Muscle layer of colon (tissue), 2 donors: ENCODE measurements around the gene SLX4IP.
"Not testable (repeated sequence)": the region's sequence is repeated elsewhere in the genome, so short reads cannot be mapped to it uniquely, and the experiment has no call there.

Source experiments
- H3K27ac ChIP-seq: one replicate; pipeline ENCODE4 v1.7.0; 2013; ENCODE audit warnings: low read depth, mild to moderate bottlenecking, low read length, moderate library complexity
- H3K27me3 ChIP-seq, 2 donors: one replicate each; pipeline ENCODE4 v1.7.0; 2013; ENCODE audit warnings: low read length in 2 of 2, mild to moderate bottlenecking in 2 of 2; ENCODE audit not compliant: insufficient read depth in 2 of 2, control insufficient read depth in 1 of 2
- H3K36me3 ChIP-seq: one replicate; pipeline ENCODE4 v1.7.0; 2013; ENCODE audit warnings: mild to moderate bottlenecking, low read length; ENCODE audit not compliant: insufficient read depth
- H3K4me1 ChIP-seq: one replicate; pipeline ENCODE4 v1.7.0; 2013; ENCODE audit warnings: mild to moderate bottlenecking, low read length; ENCODE audit not compliant: insufficient read depth
- H3K4me3 ChIP-seq, 2 donors: one replicate each; pipeline ENCODE4 v1.7.0; 2013; ENCODE audit warnings: low read length in 2 of 2, low read depth in 1 of 2, mild to moderate bottlenecking in 1 of 2, moderate library complexity in 1 of 2
- H3K9ac ChIP-seq: one replicate; pipeline ENCODE4 v1.7.0; 2013; ENCODE audit warnings: low read length
- H3K9me3 ChIP-seq: one replicate; pipeline ENCODE4 v1.7.0; 2013; ENCODE audit warnings: mild to moderate bottlenecking, low read length
- donor health status: abdominal sarcoma.
- donor health status: Adenocarcinoma of cecum.

Gene SLX4IP

DNA sequence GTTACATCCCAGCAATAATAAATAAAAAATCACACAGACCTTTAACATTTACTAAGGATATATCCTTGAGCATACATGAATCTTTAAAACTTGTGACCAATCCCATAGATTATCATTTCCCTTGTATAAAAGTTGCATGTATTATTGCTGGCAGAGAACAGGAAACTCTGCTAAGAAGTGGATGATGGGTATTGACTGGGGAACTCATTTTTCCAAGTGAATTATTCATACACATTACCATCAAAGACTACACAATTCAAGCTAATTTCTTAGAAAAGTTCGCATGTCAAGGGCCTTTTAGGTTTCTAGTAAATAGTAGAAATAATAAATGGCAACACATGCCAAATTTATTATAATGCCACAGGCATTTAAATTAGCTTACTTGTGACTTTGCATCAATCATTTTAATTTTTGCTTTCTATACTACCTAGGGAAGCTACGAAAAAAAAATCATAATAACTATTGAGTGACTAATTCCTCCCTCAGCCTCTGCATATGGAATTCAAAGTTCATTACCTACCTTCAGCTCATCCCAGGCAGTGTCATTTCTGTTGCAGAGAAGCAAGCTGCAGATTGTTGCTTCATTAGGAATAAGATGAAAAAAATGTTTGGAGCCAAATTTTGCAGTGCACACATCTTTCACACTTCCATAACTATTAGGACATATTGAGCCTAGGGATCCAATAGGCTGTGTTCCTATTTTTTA, 26.8 kb upstream of the SLX4IP start:
- no peaks in the 10 kb centered on the region for H3K27me3 ChIP-seq
- peaks cover 20% of the 10 kb centered on the region for H3K36me3 ChIP-seq
- H3K9me3 ChIP-seq: no peaks in the 10 kb centered on the region
- H3K9ac ChIP-seq: no peak overlapping the region
- no peaks in the 10 kb centered on the region for H3K4me1 ChIP-seq
- H3K27ac ChIP-seq: no peak overlapping the region
- H3K4me3 ChIP-seq: no peak overlapping the region

DNA sequence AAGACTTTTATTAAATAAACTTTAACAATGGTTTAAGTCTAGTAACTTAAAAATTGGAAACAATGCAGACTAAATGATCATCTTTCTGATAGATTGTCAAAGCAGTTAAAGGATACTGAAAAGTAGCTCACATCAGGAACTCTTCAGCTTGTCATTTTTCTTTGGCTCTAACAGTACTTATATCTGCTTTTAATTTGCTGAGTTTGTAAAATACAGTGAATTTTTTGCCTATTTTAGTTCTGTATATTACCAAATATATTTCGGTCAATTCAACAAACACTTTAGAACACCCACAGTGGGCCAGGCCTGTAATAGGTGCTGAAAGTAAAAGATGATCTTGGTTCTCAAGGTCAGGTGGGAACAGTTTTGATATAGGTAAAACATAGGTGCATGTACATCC, 23.4 kb upstream of the SLX4IP start:
- Histone ChIP-seq H3K4me1 (peaks cover 4% of the 10 kb centered on the region), H3K9me3 (no peaks in the 10 kb centered on the region), H3K27ac (no peak overlapping the region), H3K27me3 (no peaks in the 10 kb centered on the region), H3K9ac (no peak overlapping the region), H3K36me3 (peaks cover 9% of the 10 kb centered on the region), H3K4me3 (no peak overlapping the region)

DNA sequence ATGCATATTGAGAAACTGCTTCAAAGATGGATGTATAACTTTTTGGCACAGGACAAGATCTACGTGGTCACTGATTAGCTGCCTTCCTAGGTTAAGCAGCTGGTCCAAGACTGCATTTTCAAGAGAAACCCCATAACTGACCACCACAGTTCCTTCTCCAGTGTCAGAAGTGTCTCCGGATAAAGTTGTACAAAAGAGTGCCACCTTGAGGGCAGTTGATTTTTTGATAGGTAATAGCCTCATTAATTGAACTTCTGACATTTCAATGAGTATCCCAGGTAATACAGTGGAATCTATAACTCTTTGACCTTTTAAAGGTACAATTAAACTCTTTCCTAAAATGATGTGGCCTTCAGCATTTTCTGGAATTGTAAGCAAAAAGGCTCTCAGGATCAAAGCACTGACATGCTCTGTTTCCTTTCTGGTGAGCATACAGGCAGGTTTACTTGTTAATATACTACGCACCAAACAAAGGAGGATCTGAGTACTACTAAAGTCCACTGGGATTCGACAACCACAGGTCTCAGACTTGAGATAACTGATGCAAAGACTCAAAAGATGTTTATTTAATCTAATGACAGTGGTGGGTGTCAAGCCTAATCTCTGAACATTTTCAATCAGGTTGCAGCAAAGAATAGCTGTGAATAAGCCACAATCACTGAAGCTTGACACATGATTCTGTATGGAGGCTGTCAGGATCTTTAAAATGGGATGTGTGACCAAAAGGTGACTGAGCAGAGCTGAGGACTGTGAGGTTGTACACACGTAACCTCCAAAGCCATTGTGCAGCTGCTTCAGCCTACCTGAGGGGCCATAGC, 22.3 kb upstream of the SLX4IP start:
- Histone ChIP-seq H3K4me1 (peaks cover 4% of the 10 kb centered on the region), H3K27me3 (no peaks in the 10 kb centered on the region), H3K9me3 (no peaks in the 10 kb centered on the region), H3K36me3 (peaks cover 4% of the 10 kb centered on the region), H3K4me3 (no peak overlapping the region), H3K9ac (no peak overlapping the region), H3K27ac (no peak overlapping the region)

DNA sequence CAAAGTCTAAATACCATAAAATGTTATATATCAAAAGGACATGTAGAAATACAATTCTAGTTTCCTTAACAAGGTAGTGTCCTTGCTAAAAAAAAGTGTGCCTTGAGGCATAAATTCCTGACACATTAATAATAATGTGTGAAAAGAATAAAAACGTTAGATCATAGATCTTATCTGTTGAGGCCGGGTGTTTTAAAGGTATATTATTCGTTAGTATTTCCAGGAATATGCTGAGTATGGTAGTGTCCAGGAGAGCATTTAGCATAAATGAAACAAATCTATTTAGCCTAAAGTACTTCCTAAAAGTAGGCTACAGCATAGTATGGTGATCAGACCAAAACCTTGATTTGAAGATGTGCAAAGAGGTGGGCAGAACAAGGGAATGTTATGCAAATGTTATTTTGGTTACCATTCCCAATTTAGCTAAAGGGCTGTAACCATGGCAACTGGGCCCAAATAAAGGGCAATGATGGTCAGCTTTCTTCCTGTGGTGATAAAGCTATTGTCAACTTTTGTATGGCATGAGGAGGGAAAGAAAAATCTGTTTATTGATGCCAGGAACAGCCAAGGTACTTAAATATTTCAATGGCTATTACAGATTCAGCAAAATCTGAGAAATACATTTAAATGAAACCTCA, 20.0 kb upstream of the SLX4IP start:
- H3K4me3 ChIP-seq: no peak overlapping the region
- H3K36me3 ChIP-seq: peaks cover 4% of the 10 kb centered on the region
- peaks cover 4% of the 10 kb centered on the region for H3K4me1 ChIP-seq
- no peaks in the 10 kb centered on the region for H3K9me3 ChIP-seq
- no peak overlapping the region for H3K27ac ChIP-seq
- H3K9ac ChIP-seq: no peak overlapping the region
- H3K27me3 ChIP-seq: no peaks in the 10 kb centered on the region

DNA sequence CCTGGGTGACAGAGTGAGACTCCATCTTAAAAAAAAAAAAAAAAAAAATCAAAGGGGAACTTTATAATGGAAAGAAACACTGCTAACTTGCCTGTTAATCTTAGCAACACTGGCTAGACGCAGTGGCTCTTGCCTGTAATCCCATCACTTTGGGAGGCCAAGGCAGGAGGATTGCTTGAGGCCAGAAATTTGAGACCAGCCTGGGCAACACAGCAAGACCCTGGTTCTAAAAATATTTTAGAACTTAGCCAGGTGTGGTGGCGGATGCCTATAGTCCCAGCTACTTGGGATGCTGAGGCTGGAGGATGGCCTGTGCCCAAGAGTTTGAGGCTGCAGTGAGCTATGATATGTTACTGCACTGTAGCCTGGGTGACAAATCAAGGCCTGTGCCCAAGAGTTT, 17.9 kb upstream of the SLX4IP start:
- not testable (repeated sequence) for H3K27ac ChIP-seq, H3K36me3 ChIP-seq, H3K9me3 ChIP-seq, H3K9ac ChIP-seq, H3K27me3 ChIP-seq, H3K4me3 ChIP-seq
- peaks cover 10% of the 10 kb centered on the region for H3K4me1 ChIP-seq

DNA sequence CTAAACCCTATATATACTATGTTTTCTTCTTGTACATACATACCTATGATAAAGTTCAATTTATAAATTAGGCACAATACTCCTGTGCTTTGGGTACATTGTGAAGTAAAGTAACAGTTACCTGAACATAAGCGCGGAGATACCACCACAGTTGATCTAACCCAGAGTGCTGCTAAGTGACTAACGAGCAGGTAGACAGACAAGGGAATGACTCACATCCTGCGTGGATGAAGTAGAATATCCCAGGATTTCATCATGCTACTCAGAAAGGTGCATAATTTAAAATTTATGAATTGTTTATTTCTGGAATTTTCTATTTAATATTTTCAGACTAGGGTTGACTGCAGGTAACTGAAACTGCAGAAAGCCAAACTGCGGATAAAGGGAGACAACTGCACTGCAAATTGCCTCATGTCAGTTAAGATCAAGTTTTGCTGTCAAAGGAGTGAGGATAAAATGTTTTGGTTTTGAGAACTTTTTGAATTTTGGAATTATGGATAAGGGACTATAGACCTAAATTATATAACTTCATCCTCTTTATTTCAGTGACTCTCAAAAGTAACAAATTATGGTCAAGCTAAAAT, 15.5 kb upstream of the SLX4IP start:
- Histone ChIP-seq H3K27me3 (no peaks in the 10 kb centered on the region), H3K4me3 (no peak overlapping the region), H3K4me1 (peaks cover 10% of the 10 kb centered on the region), H3K27ac (no peak overlapping the region), H3K9me3 (no peaks in the 10 kb centered on the region), H3K9ac (no peak overlapping the region), H3K36me3 (no peaks in the 10 kb centered on the region)

DNA sequence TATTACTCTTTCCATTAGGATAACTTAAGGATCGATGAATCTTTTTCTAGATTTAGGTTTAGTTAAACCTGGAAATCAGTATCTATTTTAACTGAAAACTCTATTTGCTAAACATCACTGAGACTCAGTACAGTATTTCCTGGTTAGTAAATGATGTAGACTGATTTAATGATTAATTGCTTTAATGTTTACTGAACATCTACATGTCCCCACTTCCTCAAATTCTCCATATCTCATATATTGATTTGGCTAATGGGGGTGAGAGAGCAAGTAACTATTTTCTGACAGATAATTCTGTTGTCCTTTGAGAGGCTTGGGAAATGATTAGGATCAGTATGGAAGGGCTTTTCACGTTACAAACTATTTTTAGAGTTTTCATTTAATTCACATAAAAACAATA, 11.4 kb upstream of the SLX4IP start:
- Histone ChIP-seq H3K9ac (no peak overlapping the region), H3K4me3 (no peak overlapping the region), H3K9me3 (no peaks in the 10 kb centered on the region), H3K27me3 (no peaks in the 10 kb centered on the region), H3K4me1 (peaks cover 6% of the 10 kb centered on the region), H3K27ac (no peak overlapping the region), H3K36me3 (no peaks in the 10 kb centered on the region)

DNA sequence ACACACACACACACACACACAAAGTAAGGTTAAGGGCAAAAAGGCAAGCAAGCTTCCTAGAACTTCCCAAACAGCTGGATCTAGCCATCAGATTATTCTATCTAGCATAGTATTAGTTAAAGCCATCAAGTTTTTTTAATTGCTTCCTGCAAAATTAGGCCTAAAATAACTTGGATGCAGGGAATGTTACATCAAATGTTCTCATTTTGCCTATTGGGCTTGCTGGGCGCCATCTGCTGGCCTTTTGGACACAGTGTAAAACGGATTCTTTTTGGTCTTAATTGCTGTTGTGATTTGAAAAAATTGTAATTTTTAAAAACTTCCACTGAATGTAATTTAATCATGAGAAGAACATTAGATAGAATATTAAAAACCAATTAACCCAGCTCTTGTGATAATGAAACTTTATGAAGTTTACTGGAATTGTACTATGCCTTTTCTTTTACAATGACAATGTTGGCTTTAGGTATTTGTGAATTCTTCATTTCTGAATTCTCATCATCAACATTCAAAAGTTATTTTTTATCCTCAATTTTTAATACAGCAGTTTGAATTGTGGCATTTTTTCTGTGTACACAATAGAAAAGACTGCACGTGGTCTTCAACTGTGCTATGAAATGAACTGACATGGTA, 7.9 kb upstream of the SLX4IP start:
- Histone ChIP-seq H3K4me3 (no peak overlapping the region), H3K36me3 (no peaks in the 10 kb centered on the region), H3K27me3 (no peaks in the 10 kb centered on the region), H3K9ac (no peak overlapping the region), H3K9me3 (no peaks in the 10 kb centered on the region), H3K27ac (no peak overlapping the region), H3K4me1 (peaks cover 6% of the 10 kb centered on the region)

DNA sequence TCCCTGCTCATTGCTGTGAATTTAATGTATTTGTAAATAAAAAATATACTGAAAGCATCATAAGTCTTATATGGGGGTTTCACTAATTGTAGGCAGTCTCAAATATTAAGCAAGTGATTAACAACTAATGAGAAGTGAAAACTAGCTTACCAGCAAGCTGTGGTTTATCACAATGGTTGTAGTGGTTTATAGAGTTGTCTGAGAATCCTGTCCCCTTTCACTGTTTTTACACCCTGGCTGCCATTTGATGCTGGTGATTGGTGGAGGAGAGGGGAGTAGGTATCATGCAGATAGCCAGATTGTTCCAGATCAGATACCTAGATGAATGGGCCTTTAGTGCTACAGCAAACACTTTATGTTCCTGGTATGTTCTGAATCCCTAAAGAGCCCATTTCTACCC, 7.1 kb upstream of the SLX4IP start:
- no peak overlapping the region for H3K4me3 ChIP-seq
- no peak overlapping the region for H3K9ac ChIP-seq

DNA sequence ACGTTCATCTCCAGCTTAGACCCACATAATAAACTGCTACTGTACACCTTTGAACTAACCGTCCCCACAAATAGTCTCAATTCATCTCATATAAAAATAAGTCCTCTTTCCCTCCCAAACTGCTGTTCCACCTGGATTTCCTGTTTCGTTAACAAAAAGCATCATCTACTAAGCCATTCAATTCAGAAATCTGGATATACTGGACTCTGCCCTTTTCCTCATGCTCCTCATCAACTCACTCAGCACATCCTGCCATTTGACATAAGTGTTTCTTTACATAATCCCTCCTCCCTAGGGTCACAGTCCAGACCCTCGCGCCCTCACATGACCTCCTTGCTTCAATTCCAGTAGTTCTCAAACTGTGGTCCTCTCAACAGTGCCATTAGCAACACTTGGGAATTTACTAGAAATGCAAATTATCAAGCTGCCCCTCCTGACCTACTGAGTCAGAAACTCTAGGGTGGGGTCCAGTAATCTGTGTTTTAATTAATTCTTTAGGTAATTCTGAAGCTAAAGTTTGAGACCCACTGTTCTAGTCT, 5.6 kb upstream of the SLX4IP start:
- H3K9me3 ChIP-seq: no peaks in the 10 kb centered on the region
- H3K36me3 ChIP-seq: no peaks in the 10 kb centered on the region
- no peak overlapping the region for H3K4me3 ChIP-seq
- no peaks in the 10 kb centered on the region for H3K27me3 ChIP-seq
- H3K4me1 ChIP-seq: peaks cover 8% of the 10 kb centered on the region
- H3K9ac ChIP-seq: no peak overlapping the region
- no peak overlapping the region for H3K27ac ChIP-seq

More for the DNA sequence above, 7.1 kb upstream of the SLX4IP start:
- no peaks in the 10 kb centered on the region for H3K36me3 ChIP-seq
- no peak overlapping the region for H3K27ac ChIP-seq
- no peaks in the 10 kb centered on the region for H3K9me3 ChIP-seq
- no peaks in the 10 kb centered on the region for H3K27me3 ChIP-seq
- peaks cover 8% of the 10 kb centered on the region for H3K4me1 ChIP-seq

DNA sequence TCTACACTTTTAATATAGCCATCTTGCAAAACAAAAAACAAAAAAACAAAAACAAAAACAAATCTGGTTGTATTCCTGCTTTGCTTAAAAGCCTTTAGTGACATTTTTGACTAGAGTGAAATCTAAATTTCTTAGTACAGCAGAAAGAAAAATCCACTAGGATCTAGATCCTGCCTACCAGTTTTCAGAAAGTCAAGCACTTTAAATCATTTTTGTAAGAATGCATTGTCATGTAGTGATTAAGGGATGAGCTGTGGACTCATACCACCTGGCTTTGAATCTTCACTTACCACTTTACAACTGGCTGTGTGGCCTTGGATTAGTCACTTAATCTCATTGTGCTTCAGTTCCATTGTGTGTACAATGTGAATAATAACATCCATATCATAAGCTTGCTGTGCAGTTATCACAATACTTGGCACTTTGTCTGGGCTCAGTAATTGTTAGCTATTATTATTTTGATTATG, 5.1 kb upstream of the SLX4IP start:
- no peak overlapping the region for H3K9ac ChIP-seq
- H3K9me3 ChIP-seq: no peaks in the 10 kb centered on the region
- no peaks in the 10 kb centered on the region for H3K27me3 ChIP-seq
- no peaks in the 10 kb centered on the region for H3K36me3 ChIP-seq
- no peak overlapping the region for H3K4me3 ChIP-seq
- no peak overlapping the region for H3K27ac ChIP-seq
- H3K4me1 ChIP-seq: peaks cover 8% of the 10 kb centered on the region
